ENCODE measurements around the gene FUT8. TPM values are rescaled to one million over a fixed set of nuclear protein-coding genes. Genes with fewer than 3 reads are reported as not detected.
A peak's percentile ranks its signal among the peaks of the same experiment; 100 is the strongest.
"Not testable (repeated sequence)": the region's sequence is repeated elsewhere in the genome, so short reads cannot be mapped to it uniquely, and the experiment has no call there.

Gene FUT8
- total RNA-seq, 2 donors from 2014 or later: 56.6 to 98.8 TPM

DNA sequence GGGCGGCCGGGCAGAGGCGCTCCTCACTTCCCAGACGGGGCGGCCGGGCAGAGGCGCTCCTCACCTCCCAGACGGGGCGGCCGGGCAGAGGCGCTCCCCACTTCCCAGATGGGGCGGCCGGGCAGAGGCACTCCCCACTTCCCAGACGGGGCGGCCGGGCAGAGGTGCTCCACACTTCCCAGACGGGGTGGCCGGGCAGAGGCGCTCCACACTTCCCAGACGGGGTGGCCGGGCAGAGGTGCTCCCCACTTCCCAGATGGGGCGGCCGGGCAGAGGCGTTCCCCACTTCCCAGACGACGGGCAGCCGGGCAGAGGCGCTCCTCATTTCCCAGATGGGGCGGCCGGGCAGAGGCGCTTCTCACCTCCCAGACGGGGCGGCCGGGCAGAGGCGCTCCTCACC, 304.3 kb downstream of the FUT8 start:
- H3K9me3 Mint-ChIP-seq: peaks cover 17 to 39% of the 10 kb centered on the region in 2 donors
- peaks cover 45 to 61% of the 10 kb centered on the region in 2 donors for H3K36me3 Mint-ChIP-seq
- H3K27ac Mint-ChIP-seq; DNase-seq (ENCODE audit: low spot score in 2 of 2); ATAC-seq: not testable (repeated sequence)

DNA sequence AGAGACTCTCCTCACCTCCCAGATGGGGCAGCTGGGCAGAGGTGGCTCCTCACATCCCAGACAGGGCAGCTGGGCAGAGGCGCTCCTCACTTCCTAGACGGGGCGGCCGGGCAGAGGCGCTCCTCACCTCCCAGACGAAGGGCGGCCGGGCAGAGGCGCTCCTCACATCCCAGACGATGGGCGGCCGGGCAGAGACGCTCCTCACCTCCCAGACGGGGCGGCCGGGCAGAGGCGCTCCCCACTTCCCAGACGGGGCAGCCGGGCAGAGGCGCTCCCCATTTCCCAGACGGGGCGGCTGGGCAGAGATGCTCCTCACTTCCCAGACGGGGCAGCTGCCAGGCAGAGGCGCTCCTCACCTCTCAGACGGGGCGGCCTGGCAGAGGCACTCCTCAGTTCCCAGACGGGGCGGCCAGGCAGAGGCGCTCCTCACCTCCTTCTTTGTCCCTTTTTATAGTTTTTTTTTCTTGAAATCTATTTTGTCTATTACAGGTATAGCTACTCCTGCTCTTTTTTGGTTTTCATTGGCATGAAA, 304.9 kb downstream of the FUT8 start:
- not testable (repeated sequence) for H3K27ac Mint-ChIP-seq; ATAC-seq; DNase-seq (ENCODE audit: low spot score in 2 of 2)
- Mint-ChIP-seq H3K9me3 (peaks cover 17 to 39% of the 10 kb centered on the region in 2 donors), H3K36me3 (peaks cover 45 to 68% of the 10 kb centered on the region in 2 donors)

DNA sequence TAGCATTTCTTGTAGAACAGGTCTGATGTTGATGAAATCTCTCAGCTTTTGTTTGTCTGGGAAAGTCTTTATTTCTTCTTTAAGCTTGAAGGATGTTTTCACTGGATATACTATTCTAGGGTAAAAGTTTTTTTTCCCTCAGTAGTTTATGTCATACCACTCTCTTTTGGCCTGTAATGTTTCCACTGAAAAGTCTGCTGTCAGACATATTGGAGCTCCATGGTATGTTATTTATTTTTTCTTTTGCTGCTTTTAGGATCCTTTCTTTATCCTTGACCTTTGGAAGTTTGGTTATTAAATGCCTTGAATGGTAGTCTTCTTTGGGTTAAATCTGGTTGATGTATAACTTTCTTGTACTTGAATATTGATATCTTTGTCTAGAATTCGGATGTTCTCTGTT, 306.1 kb downstream of the FUT8 start:
- Mint-ChIP-seq H3K27ac (peak overlapping the region in 1 of 2 donors; percentile 6), H3K9me3 (peaks cover 15 to 30% of the 10 kb centered on the region in 2 donors), H3K36me3 (peaks cover 42 to 68% of the 10 kb centered on the region in 2 donors)
- ATAC-seq: no peak
- DNase-seq (ENCODE audit: low spot score in 2 of 2): no peak

DNA sequence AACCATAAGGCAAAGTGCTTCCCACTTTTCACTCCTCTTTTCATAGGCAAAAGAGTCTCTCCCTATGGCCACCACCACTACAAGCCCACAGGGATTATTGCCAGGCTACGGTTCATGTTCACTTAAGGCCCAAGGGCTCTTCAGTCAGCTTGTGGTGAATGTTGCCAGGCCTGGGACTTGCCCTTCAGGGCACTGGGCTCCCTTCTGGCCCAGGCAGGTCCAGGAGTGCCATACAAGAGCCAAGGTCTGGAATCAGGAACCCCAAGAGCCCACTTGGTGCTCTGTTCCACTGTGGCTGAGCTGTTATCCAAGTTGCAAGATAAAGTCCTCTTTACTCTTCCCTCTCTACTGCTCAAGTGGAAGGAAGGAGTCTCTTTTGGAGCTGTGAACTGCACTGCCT, 307.6 kb downstream of the FUT8 start:
- Mint-ChIP-seq H3K27ac (peak overlapping the region in 1 of 2 donors; percentile 26), H3K9me3 (peaks cover 9 to 23% of the 10 kb centered on the region in 2 donors), H3K36me3 (peaks cover 35 to 68% of the 10 kb centered on the region in 2 donors)
- no peak for ATAC-seq
- no peak for DNase-seq (ENCODE audit: low spot score in 2 of 2)

DNA sequence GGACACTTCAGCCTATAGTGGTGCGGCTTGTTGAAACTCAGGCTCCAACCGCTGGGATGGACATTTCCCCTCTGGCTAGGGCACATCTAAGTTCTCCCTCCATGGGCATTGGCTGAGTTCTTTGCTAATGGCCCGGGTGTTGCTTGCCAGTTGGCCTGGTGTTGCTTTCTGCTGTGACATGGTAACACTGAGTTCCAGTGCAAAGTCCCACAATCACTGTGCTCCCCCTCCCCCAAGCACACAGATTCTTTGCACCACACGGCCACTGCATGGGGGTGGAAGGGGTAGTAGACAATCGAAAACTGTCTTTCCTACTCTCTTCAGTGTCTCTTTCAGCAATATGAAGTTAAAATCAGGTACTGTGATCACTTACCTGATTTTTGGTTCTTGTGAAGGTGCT, 308.2 kb downstream of the FUT8 start:
- peaks cover 29 to 69% of the 10 kb centered on the region in 2 donors for H3K36me3 Mint-ChIP-seq
- no peak overlapping the region for H3K27ac Mint-ChIP-seq
- H3K9me3 Mint-ChIP-seq: peaks cover 6 to 19% of the 10 kb centered on the region in 2 donors
- DNase-seq (ENCODE audit: low spot score in 2 of 2): no peak
- no peak for ATAC-seq

DNA sequence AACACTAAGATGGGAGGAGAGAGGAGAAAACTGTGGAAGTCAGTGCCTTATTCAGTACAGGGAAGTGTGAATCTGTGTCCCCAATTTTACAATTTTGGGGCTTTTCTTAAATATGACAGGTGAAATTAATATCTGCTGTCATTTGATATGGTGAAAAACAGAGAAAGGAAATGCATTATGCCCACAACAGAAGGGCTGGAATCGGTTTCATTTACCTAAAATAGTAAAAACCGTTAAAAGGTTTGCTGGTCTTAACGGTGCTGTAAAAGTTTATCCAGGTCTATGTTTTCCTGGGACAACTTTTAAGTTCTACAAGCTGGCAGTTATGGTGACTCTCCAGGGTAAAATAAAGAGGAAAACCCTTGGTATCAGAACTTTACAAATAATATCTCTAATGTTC, 310.8 kb downstream of the FUT8 start:
- Mint-ChIP-seq H3K27ac (no peak overlapping the region), H3K9me3 (peaks cover 5 to 12% of the 10 kb centered on the region in 2 donors), H3K36me3 (peaks cover 34 to 76% of the 10 kb centered on the region in 2 donors)
- no peak for DNase-seq (ENCODE audit: low spot score in 2 of 2)
- ATAC-seq: no peak

DNA sequence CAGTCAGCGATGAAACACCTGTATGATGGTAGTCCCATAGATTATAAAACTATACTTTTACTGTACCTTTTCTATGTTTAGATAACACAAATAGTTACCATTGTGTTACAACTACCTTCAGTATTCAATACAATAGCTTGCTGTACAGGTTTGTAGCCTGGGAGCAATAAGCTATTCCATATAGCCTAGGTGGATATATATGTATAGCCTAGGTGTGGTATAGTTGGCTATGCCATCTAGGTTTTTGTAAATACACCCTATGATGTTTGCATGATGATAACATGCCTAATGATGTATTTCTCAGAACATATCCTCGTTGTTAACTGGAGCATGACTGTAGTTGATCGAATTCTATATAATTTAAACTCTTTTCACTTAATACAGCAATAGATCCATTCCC, 316.1 kb downstream of the FUT8 start:
- ATAC-seq: no peak
- Mint-ChIP-seq H3K27ac (peak overlapping the region in 1 of 2 donors; percentile 25), H3K36me3 (peaks cover 17 to 47% of the 10 kb centered on the region in 2 donors), H3K9me3 (peaks cover 0 to 5% of the 10 kb centered on the region in 2 donors)
- DNase-seq (ENCODE audit: low spot score in 2 of 2): no peak

DNA sequence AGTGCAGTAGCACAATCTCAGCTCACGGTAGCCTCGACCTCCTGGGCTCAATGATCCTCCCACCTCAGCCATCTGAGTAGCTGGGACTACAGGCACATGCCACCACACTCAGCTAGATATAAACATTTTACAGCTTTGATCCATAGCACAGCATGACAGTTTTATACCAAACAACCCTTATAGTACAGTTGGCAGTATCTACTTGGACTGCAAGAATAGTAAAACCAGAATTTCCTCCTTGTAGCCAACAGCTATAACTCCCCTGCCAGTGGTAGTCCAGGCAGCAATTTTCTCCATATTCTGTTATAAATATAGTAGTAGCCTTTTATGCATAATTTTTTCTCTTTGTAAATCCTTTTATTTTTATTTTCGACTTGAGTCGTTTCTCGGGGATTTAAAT, 317.0 kb downstream of the FUT8 start:
- Mint-ChIP-seq H3K36me3 (peaks cover 17 to 45% of the 10 kb centered on the region in 2 donors), H3K27ac (no peak overlapping the region), H3K9me3 (peaks cover 0 to 5% of the 10 kb centered on the region in 2 donors)
- no peak for DNase-seq (ENCODE audit: low spot score in 2 of 2)
- ATAC-seq: no peak

DNA sequence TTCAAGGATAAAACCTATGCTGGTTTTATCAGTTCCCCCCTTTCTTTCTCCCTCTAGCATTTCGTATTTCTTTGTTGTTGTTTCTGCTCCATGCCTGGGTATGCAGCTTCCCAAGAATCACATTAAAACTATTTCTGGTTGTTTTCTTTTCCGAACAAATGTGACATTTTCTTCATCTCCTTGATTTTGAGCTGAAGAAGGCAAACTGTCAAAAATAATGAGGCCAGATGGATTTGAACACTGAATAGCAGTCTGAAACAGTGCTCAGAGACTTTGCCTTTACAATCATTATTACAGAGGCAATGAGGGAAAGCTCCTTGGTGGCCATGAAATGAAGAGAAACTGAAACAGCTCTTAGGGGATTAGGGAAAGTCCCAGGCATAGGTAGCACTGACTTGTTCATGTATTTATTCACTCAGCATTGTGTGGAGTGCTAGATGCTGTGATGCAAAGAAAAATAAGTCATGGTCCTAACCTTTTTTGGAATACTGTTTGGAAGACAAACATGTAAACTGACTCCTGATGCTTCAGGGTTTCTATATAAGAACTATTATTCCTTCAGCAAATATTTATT, 319.5 kb downstream of the FUT8 start:
- no peaks in the 10 kb centered on the region for H3K9me3 Mint-ChIP-seq
- peaks cover 5 to 24% of the 10 kb centered on the region in 2 donors for H3K36me3 Mint-ChIP-seq
- DNase-seq (ENCODE audit: low spot score in 2 of 2) (peak in 1 of 2 donors; percentile 26), ATAC-seq (peak; percentile 98 to 100)
- peak overlapping the region; percentile 6 to 82 for H3K27ac Mint-ChIP-seq

DNA sequence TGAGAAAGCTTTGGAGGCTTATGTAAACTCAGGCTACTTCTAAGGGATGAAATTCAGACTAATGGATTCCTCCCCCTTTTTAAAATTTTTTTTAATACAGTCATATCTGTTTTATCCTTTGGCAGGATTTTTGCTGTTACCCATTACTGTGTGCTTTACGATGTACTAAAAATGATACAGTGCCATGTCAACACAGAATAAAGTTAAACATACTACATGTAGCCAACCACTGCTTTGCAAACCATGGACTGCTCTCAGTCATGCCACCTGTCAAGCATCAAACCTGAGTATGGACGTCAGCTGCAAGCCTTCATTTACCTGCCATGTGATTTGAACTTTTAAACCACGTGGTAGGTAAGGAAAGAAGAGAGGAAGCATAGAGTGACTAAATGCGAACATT, 325.8 kb downstream of the FUT8 start:
- ATAC-seq: no peak
- no peak for DNase-seq (ENCODE audit: low spot score in 2 of 2)
- Mint-ChIP-seq H3K36me3 (peaks cover 6 to 26% of the 10 kb centered on the region in 2 donors), H3K27ac (no peak overlapping the region), H3K9me3 (no peaks in the 10 kb centered on the region)

DNA sequence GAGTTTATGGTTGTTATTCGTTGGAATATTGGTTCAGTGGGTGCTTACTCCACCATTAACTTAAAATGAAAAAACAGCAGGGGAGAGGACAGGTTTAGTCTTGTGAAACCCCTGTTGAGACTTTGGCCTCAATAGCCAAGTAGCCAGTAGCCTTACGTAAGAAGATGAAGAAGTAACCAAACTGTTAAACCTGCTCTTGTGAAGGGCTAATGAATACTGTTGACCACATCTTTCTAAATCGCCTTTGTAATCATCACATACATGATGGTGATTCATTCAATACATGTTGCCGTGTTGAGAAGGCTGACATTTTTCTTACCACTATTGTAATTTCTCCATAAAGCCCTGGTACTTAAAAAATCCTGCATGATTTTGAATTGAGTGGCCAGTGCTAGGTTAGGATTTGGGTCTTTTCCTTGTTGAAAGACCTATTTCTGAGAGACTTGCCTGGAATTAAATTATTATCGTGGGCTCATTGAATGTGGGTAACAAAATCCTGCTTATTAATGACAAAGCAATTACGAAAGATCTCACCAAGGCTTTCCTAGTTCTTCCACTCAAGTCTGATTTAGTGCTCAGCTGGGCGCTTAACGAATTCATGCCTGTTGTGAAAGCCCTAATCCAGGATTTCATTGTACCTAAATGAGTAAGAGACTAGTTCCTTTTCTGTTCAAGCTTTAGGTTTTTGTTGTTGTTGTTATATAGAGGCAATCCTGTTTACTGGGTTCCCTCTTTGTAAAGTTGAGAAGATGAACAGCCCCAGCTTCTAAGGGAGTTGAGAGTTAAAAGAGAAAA, 333.1 kb downstream of the FUT8 start:
- peak overlapping the region in 1 of 2 donors; percentile 22 for H3K27ac Mint-ChIP-seq

DNA sequence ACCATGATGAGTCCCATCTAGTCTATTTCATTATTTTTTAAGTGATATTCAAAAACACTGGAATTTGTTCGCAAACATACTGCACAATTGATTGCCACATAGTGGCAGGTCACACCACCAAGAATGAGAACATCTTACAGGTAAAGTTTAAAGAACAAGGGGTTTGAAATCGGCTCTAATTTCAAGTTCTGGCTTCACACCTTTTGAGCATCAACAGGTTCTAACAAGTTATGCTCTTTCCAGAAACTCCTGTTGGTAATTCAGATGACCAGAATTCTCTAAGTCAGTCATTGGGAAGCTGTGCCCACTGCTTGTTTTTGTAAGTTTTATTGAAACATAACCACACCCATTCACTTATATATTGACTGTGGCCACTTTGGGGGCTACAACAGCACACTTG, 336.3 kb downstream of the FUT8 start:
- no peaks in the 10 kb centered on the region for H3K9me3 Mint-ChIP-seq
- DNase-seq (ENCODE audit: low spot score in 2 of 2): no peak
- ATAC-seq: no peak
- H3K36me3 Mint-ChIP-seq: peaks cover 0 to 9% of the 10 kb centered on the region in 2 donors
- H3K27ac Mint-ChIP-seq: no peak overlapping the region

More for the DNA sequence above, 333.1 kb downstream of the FUT8 start:
- peaks cover 6 to 20% of the 10 kb centered on the region in 2 donors for H3K36me3 Mint-ChIP-seq
- H3K9me3 Mint-ChIP-seq: no peaks in the 10 kb centered on the region
- ATAC-seq: no peak
- DNase-seq (ENCODE audit: low spot score in 2 of 2): no peak

DNA sequence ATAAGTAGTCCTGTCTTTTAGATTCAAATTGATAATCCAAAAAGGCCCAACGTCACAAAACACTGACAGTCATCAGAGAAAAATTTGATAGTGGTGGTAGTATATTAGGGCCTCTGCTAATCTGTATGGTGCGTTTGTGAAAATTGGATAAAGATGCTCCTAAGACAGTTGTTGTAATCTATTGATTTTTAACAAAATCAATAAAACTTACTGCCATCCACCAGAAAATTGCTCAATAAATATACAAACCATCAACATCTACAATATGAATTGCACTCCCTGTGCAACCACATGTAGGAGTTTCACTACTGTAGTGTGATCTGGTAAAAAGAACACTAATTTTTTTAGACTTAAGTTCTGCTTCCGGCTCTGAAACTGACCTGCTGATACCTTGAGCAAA, 336.8 kb downstream of the FUT8 start:
- DNase-seq (ENCODE audit: low spot score in 2 of 2): no peak
- Mint-ChIP-seq H3K36me3 (peaks cover 0 to 9% of the 10 kb centered on the region in 2 donors), H3K27ac (no peak overlapping the region), H3K9me3 (no peaks in the 10 kb centered on the region)
- ATAC-seq: no peak

DNA sequence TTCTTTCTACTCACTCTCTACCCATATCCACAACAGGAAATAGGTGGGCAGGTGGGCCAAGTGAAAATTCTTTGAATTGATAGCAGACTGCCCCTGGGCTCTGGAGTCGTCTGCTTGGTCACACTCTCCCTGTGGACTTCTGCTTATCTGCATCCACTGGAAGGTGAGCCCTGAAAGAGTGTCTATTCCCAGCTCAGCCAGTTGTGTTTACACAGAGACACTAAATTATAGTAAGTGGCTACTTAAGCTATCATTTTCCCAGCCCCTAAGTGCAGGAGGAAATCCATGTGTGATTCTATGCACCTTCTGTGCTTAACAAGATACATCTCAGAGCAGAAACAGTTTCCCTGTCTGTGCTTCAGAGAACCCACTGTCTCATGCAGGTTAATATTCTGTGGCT, 338.4 kb downstream of the FUT8 start:
- peaks cover 0 to 9% of the 10 kb centered on the region in 2 donors for H3K36me3 Mint-ChIP-seq
- no peak overlapping the region for H3K27ac Mint-ChIP-seq
- no peaks in the 10 kb centered on the region for H3K9me3 Mint-ChIP-seq
- DNase-seq (ENCODE audit: low spot score in 2 of 2) (no peak), ATAC-seq (no peak)

DNA sequence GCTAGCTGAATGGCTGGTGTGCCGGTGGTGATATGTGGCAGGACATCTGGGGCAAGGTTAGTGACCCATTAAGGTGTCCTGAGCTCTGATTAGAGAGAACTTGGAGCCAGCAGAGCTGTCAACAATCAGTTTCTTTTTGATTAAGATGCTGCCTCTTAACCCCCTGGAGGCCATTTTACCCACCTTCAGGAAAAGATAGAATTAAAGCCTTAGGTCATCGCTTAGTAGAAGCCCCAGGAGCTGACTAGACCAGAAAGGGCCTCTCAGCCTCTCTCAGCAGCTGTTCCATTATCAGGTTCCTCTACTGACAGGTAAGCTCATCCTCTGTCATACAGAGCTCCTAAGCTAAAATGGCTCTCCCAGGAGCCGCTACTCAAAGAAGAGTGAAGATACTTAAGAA, 339.0 kb downstream of the FUT8 start:
- no peak for DNase-seq (ENCODE audit: low spot score in 2 of 2)
- Mint-ChIP-seq H3K36me3 (peaks cover 0 to 6% of the 10 kb centered on the region in 2 donors), H3K27ac (no peak overlapping the region), H3K9me3 (no peaks in the 10 kb centered on the region)
- no peak for ATAC-seq

DNA sequence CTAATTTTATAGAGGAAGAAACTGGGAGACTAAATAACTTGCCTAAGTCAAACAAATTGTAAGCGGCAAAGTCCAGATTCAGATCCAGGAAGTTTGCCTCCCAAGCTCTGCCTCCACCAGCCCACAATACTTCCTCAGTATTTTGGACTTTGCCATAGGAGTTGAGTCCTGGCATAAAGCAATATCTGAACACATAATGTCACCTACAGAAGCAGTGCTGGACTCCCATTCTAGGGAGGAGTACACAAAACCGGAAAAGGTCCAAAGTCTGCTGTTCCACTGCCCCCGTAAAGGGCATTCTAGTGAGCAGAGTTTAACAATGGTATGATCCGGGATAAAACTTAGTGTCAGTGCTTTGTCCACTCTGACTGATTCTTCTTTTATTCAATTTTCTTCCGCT, 340.5 kb downstream of the FUT8 start:
- Mint-ChIP-seq H3K36me3 (no peaks in the 10 kb centered on the region), H3K27ac (no peak overlapping the region), H3K9me3 (no peaks in the 10 kb centered on the region)
- ATAC-seq: no peak
- no peak for DNase-seq (ENCODE audit: low spot score in 2 of 2)

DNA sequence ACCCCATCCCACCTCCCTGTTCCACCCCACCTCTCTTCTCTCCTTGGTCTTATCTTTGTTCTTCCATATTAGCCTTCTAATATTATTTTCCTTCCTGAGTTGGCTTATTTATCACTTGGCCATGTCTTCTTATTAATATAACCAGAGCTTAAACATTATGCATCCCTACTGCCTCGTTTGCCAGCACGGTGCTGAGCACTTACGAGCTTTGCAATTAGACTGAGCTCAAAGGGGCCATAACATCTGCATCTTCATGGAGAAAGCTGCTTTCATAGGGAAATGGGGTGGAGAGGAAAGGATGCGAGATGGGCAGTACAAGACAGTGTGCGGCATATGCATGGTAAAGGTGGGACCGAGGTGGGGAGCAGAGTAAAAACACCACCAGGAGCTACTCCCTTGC, 342.8 kb downstream of the FUT8 start:
- Mint-ChIP-seq H3K27ac (no peak overlapping the region), H3K9me3 (peaks cover 0 to 3% of the 10 kb centered on the region in 2 donors), H3K36me3 (no peaks in the 10 kb centered on the region)
- no peak for ATAC-seq
- DNase-seq (ENCODE audit: low spot score in 2 of 2): no peak
